GM18951 (cell line): ENCODE results near the gene ACOX3.

Experiments used
- POLR2A ChIP-seq: IDR thresholded peaks from 4 replicates; pipeline ENCODE4 v1.6.1; 2011; ENCODE audit warnings: mild to moderate bottlenecking; ENCODE audit not compliant: insufficient read length, insufficient read depth; ENCODE audit errors: extremely low read depth
- in situ Hi-C: fragments of 300-500 bp; cut with MboI; formaldehyde crosslinking; loops from one replicate; pipeline ENCODE4 v1.12.0; 2022; ENCODE audit warnings: low sequenced_read_pairs, mixed read lengths, inconsistent platforms; ENCODE audit not compliant: unreplicated experiment

ACOX3 gene

DNA sequence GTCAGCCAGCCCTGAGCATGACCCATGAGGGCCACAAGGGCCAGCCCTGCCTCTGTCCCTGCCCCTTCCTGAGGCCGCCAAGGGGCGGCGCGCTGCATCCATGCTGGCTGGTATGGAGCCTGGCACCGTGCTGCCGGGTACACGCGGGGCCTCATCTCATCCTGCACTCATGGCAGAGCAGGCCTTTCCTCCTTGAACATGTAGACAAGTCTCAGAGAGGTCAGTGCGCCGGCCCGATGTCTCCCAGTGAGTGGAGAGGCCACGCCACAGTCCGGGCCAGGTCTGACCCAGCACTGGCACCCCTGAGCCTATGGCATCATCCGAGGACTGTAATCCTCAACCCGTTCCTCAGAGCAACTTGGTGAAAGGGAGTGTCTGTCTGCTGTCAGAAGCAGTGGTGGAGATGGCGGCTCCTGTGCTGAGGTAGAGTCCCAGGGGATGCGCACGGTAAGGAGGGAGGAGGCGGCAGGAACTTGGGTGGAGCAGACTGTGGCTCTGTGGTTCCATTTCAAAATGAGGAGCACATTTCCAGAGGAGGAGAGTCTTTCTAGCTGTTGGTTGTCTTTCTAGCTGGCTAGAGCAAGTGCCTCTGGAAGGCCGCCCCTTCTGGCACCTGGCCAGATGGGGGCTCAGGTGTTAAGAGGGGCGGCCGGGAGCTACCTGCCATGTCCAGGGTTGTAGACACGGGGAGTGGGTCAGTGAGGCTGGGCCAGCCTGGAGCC is 32.8 kb upstream of the ACOX3 start:
- TF ChIP-seq POLR2A = no peak
- in situ Hi-C loops = loop anchor here (10.0 kb wide), 1 partner anchor 71 kb away; no protein-coding TSS in a partner anchor

DNA sequence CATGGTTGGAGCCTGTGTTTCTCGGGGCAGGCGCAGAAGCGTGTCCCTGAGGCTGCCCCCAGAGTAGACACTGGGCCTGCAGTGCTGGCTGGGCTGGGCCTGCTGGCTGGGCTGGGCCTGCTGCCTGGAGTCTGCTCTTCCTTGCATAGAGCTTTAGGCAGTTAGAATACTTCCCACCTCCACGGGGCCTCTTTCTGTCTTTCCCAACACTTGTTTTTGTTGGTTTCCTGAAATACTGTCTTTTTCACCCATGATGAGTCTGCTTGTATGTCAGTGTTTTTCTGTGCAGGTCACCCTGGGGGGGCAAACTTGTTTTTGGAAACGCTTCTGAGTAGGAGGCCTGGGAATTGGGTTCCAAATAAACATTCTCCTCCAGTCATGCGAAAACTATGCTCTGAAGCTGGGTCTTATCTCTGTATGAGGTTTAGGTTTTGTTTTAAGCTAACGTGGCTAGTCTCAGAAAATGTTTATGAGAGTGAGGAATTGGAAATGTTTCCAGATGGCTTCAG is 32.2 kb upstream of the ACOX3 start:
- TF ChIP-seq POLR2A = no peak
- in situ Hi-C loops = loop anchor here (10.0 kb wide), 1 partner anchor 72 kb away; no protein-coding TSS in a partner anchor

DNA sequence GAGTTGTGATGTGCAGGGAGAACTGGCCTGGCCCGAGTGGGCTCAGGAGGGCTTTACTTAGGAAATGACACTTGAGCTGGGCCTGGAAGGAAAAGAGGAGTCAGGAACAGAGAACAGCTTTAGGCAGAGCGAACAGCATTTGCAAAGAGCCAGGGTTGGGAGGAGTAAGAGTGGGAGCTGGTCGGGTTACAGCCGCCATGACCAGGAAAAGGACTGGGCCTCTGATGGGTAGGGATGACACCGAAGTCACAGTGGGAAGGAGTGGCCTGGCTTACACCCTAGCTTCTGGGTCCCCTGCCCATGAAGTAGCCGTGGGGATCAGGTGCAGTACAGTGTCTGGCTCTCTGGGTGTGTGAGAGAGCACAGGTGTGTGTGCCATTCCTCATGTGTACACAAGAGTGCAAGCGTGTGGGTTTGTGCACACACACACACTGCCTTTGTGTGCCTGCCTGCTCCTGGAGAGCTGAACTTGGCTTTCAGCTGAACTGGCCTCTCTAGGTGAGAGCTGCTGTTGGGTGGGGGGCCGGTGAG is 31.7 kb upstream of the ACOX3 start:
- no peak for TF ChIP-seq POLR2A
- in situ Hi-C loops = loop anchor here (10.0 kb wide), 1 partner anchor 73 kb away; no protein-coding TSS in a partner anchor

DNA sequence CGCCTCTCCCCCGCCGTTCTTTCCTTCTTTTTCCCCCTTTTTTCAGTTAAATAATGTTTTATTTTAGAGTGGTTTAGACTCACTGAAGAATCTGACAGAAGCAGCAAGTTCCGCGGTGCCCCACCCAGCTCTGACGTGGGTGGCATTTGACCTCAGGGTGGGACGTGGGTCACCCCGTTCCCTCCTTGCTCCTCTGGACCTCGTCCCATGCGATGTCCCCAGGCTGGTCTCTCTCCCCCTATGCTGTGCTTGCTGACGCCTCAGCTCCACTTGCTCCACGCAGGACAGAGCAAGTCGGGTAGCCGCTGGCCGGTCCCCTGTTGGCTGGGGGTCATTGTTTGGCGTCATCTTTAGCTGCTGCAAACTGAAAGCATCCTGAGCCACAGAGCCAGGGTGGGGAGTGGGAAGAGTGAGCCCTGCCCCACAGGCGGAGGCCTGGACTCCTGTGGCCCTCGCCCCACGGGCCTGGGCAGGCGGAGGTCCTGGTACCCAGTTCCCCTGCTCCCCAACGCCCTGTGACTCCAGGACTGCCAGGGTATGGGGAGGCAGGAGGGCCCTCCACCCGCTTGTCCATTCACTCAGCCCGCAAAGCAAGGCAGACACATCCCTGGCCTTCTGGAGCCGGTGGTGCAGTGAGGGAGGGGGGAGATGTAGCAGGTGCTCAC is 30.8 kb upstream of the ACOX3 start:
- no peak for TF ChIP-seq POLR2A
- in situ Hi-C loops = loop anchor here (10.0 kb wide), 1 partner anchor 73 kb away; no protein-coding TSS in a partner anchor

DNA sequence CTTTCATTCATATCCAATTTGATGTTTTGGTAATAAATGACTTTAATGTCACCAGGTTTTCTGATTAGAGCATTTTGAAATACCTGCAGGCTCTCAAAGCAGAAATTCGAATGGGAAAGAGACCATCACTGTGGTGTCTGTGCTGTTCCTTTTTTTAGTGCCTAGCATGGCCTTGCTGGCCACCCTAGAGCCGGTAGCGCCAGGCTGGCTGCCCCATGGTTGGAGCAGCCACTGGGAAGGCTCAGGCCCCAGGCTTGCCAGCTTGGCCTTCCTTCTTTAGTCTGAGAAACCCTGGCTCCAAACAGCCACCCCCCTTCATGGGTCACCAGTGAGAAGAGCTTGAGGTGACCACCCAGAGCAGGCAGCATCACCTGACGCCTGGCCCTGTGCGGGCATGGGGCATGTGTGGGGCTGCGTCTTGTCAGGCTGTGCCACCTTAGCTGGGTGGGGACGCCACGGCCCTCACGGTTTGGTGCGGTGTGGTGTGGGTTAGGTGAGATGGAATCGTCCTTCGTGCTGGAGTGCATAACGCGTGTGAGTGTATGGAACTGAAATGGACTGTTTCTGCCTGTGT is 30.0 kb upstream of the ACOX3 start:
- in situ Hi-C loops = loop anchor here (10.0 kb wide), 1 partner anchor 74 kb away; no protein-coding TSS in a partner anchor
- no peak for TF ChIP-seq POLR2A

DNA sequence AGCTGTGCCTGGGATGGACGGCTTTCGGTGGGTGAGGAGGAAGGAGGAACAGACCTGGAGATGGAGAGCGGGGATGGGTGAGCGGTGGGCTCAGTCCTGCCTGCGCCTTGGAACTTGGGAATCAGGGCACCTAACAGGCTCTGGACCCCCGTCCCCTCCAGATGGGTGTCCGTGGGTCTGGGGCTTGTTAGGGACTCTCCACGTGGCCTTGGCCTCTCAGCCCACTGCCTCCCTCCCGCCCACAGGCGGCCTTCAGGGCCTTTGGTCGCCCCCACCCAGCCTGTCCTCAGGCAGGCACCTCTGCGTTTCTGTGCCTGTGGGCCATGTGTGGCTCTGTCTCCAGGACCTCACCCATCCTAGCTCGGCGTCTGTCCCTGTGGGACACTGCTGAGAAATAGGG is 29.0 kb upstream of the ACOX3 start:
- TF ChIP-seq POLR2A = no peak
- in situ Hi-C loops = no loop called here

DNA sequence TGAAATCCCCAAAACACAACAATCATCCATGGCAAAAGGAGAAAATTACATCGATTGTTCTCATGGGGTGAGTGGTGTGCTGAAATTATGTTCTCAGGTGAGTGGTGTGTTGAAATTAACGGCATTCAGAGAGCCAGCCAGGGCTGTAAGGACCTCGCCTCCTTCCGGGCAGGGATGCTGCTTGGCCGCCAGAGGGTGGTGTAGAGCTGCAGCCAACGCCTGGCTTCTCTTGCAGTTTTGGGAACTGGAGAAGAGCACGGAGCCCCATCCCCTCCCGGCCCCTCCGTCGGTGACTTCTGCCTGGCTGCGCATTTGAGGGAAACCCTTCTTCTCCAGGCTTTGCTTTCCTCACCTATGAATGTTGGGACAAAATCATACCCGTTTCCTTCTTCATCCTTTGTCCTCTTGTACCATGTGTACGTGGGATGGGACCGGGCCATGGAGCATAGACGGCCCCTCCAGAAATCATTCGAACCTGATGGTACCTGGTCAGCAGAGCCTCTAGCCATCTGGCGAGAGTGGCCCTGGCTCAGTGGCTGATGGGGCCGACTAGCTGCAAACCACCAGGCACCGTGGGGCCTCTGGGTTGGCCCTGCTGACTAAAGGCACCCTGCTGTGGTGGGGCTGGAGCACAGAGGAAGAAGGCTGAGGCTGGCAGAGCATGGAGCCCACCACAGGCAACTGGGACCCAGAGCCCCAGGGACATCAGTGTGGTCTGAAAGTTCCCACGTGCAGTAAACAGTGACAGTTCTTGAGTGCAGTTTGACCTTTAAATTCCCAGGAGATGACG is 28.4 kb upstream of the ACOX3 start:
- in situ Hi-C loops = no loop called here
- TF ChIP-seq POLR2A = no peak

DNA sequence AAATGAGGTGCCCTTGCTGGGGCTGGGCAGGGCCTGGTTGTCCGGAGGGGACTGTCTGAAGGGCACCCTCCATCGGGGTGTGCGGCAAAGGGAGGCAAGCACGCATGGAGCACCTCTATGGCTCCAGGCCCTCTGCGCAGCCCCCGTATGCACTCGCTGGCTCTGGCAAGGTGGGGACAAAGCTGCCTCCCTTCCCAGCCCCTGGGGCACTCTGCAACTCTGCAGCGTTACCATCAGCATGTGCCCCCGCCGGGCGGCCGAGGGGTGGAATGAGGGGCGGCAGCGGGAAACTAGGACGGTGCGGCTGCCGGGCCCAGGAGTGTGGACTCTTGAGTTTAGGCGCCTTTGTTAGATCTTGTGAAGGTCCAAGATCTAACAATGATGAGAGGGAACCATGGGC is 26.5 kb upstream of the ACOX3 start:
- no peak for TF ChIP-seq POLR2A
- in situ Hi-C loops = no loop called here

DNA sequence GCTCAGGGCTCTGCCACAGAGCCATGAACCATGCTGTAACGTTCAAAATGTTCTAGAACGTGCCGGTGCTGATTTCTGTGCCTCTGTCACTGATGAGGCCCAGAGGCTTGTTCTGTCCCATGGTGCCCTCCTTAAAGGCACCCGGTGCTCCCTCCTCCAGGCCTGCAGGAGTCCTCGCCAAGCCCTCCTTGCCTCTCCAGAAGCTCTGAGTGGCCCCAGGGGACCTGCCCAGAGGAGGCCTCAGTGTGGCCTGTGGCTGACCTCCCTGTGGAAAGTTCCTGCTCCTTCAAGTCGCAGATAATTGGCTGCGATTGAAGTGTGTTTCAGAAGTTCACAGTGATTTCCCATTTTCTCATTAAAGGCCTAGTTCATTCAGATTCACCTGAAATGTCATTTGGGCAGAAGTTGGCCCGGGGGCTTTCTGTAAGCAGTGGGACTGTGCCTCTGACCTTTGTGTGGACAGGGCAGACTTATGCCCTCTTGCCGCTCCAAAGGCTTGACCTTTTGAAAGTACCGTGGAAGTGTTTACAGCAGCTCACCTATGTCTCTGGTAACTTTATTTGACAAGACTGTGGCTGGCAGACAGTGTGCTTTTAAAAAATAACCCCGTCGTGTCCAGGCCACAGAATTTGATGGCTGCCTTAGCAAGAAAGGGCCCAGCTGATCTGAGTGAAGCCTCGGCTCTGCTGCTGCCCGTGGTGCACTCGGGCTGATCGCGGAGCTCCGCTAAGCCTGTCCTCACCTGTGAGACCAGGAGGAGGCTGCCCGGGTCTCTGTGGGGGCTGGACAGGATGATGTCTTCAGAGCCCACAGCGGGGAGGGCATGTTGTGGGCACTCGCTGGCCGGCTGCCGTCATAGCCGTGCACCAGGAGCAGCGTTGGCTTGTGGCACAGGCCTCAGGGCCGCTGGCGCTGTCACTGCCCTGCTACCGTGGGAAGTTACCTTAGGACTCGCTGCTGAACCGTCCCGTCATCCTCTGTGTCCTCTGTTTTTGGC is 25.4 kb upstream of the ACOX3 start:
- TF ChIP-seq POLR2A = no peak
- in situ Hi-C loops = no loop called here

DNA sequence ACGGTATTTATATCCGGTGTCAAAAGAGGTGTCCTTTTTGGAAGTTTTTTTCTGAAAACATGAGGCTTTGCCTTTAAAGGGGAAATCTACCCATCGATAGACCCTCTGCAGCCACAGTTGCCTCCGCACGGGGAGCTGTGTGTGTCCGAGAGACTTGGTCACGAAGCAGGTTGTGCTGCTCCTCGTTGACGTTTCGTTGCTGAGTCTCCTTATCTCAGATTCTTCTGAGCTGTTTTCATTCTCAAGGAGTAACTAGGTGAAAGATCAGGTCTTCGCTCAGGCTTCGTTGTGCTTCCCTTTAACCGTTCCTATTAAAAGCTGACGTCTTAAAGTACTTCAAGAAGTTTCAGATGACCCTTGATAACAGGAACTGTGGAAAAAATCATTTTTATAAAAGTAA is 23.9 kb upstream of the ACOX3 start:
- TF ChIP-seq POLR2A = no peak
- in situ Hi-C loops = no loop called here

DNA sequence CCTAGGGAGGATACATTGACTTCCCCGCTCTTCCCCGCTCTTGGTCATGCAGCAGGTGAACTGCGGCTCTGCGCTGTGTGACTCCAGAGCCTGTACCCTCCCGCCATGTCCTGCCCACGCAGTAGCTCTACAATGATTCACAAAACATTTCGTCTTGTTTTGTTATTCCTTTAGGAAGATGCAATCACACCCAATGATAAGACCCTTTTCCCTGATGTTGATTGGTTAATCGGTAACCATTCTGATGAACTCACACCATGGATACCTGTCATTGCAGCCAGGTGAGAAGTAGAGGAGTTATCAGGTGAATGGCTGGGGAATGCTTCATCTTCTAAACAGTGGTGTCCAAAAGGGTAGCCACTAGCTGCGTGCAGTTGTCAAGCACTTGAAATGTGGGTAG is 23.3 kb upstream of the ACOX3 start:
- no peak for TF ChIP-seq POLR2A
- in situ Hi-C loops = no loop called here
